KMS-11 (cell line): ENCODE results near the gene IFITM2.
"Not testable (repeated sequence)": the region's sequence is repeated elsewhere in the genome, so short reads cannot be mapped to it uniquely, and the experiment has no call there.

ENCODE experiments used
- H2AFZ ChIP-seq: fragments of 200-600 bp; sonication (generic); 2 replicates; pipeline ENCODE4 v1.6.1; 2016; ENCODE audit warnings: antibody characterized with exemption, mixed run types, low read depth
- H3K27ac ChIP-seq: fragments of 200-600 bp; sonication (generic); 2 replicates; pipeline ENCODE4 v1.6.1; 2016; ENCODE audit warnings: mild to moderate bottlenecking, mixed run types
- H3K27me3 ChIP-seq: fragments of 200-600 bp; sonication (generic); 2 replicates; pipeline ENCODE4 v1.6.1; 2017; ENCODE audit warnings: mild to moderate bottlenecking, low read depth, mixed run types, moderate library complexity; ENCODE audit not compliant: insufficient read depth
- H3K36me3 ChIP-seq: fragments of 200-600 bp; sonication (generic); 2 replicates; pipeline ENCODE4 v1.6.1; 2017; ENCODE audit warnings: mild to moderate bottlenecking, mixed run types; ENCODE audit not compliant: insufficient read depth
- H3K4me1 ChIP-seq: fragments of 200-600 bp; sonication (generic); 2 replicates; pipeline ENCODE4 v1.6.1; 2016; ENCODE audit warnings: mild to moderate bottlenecking, low read depth, mixed run types; ENCODE audit not compliant: poor library complexity, severe bottlenecking
- H3K4me2 ChIP-seq: fragments of 200-600 bp; sonication (generic); 2 replicates; pipeline ENCODE4 v1.7.0; 2016; ENCODE audit warnings: mild to moderate bottlenecking, mixed run types
- H3K4me3 ChIP-seq: fragments of 200-600 bp; sonication (generic); IDR thresholded peaks from 2 replicates; pipeline ENCODE4 v1.6.1; 2017; ENCODE audit warnings: low read depth, low read length, mixed read lengths; ENCODE audit not compliant: insufficient read depth
- H3K79me2 ChIP-seq: fragments of 200-600 bp; sonication (generic); 2 replicates; pipeline ENCODE4 v1.6.1; 2016; ENCODE audit warnings: low read depth, mixed run types; ENCODE audit not compliant: insufficient read depth
- H3K9ac ChIP-seq: fragments of 200-600 bp; sonication (generic); 2 replicates; pipeline ENCODE4 v1.6.1; 2016; ENCODE audit warnings: mild to moderate bottlenecking, mixed run types
- H4K20me1 ChIP-seq: fragments of 200-600 bp; sonication (generic); 2 replicates; pipeline ENCODE4 v1.6.1; 2016; ENCODE audit warnings: mild to moderate bottlenecking, mixed run types; ENCODE audit not compliant: insufficient read depth
- TF ChIP-seq, protein P1 (sequence below): fragments of 200-600 bp; sonication (generic); conservative IDR thresholded peaks from 2 replicates; pipeline ENCODE4 v1.6.1; 2017; ENCODE audit warnings: low read depth, mild to moderate bottlenecking, antibody characterized with exemption, low read length, moderate library complexity, mixed read lengths

The IFITM2 gene

DNA sequence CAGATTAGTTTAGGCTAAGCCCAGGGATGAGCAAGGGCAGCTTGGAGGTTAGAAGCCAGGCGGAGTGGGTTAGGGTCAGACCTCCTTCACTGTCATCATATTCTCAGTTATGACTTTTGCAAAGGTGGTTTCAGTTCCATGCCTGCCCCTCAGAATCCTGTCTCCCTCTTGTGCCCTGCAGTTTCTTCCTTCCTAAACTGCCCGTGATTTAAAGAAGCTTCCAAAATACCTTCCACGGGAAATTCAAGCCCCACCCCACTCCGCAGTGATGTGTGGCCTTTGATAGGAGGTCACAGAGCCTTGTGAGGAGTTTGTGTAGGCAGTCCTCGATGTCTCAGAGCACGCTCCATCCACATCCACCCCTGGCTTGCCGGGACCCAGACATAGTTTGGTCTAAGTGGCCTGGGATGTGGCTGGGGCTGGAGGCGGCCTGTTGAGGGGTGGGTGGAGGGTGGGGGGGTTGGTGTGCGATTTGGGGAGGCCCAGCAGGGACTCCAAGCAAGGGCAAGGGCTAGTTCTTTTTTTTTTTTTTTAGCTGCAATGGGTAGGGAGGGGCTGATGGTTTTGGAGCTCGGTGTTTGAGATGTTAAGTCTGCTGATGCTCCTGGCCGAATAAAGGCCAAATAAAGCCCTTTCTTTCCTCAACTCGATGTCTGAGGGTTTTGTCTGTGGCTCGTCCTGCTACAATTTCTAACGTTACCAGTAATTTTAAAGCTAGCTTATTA, 4.6 kb downstream of the IFITM2 start:
- H3K27me3 ChIP-seq = peaks cover 44% of the 10 kb centered on the region
- H3K9ac ChIP-seq = no peak overlapping the region
- no peak overlapping the region for H3K4me3 ChIP-seq
- no peaks in the 10 kb centered on the region for H4K20me1 ChIP-seq
- peaks cover 12% of the 10 kb centered on the region for H3K4me1 ChIP-seq
- H3K27ac ChIP-seq = no peak overlapping the region
- H3K79me2 ChIP-seq = no peaks in the 10 kb centered on the region
- no peaks in the 10 kb centered on the region for H3K36me3 ChIP-seq
- TF ChIP-seq, protein P1, sequence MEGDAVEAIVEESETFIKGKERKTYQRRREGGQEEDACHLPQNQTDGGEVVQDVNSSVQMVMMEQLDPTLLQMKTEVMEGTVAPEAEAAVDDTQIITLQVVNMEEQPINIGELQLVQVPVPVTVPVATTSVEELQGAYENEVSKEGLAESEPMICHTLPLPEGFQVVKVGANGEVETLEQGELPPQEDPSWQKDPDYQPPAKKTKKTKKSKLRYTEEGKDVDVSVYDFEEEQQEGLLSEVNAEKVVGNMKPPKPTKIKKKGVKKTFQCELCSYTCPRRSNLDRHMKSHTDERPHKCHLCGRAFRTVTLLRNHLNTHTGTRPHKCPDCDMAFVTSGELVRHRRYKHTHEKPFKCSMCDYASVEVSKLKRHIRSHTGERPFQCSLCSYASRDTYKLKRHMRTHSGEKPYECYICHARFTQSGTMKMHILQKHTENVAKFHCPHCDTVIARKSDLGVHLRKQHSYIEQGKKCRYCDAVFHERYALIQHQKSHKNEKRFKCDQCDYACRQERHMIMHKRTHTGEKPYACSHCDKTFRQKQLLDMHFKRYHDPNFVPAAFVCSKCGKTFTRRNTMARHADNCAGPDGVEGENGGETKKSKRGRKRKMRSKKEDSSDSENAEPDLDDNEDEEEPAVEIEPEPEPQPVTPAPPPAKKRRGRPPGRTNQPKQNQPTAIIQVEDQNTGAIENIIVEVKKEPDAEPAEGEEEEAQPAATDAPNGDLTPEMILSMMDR = no peak
- no peak overlapping the region for H3K4me2 ChIP-seq
- H2AFZ ChIP-seq = no peak overlapping the region

- H3K79me2 ChIP-seq = no peaks in the 10 kb centered on the region
- H3K27ac ChIP-seq = no peak overlapping the region
- H4K20me1 ChIP-seq = no peaks in the 10 kb centered on the region
- H3K27me3 ChIP-seq = peaks cover 49% of the 10 kb centered on the region
- no peak overlapping the region for H3K4me3 ChIP-seq
- no peaks in the 10 kb centered on the region for H3K36me3 ChIP-seq
- peak overlapping the region; percentile 68 for H3K4me2 ChIP-seq
- H2AFZ ChIP-seq = no peak overlapping the region
- no peak overlapping the region for H3K9ac ChIP-seq
- TF ChIP-seq, protein P1 = no peak
- H3K4me1 ChIP-seq = peaks cover 12% of the 10 kb centered on the region
Measured at GRCh38 chr11:313304-313786, 5.7 kb downstream of the IFITM2 start.

GRCh38 chr11:313787-314553, 6.4 kb downstream of the IFITM2 start, which contains the start of gene IFITM1:
Gene IFITM1 (plus strand): TSS chr11:314040. CDS start chr11:314171, 131 bp downstream.
- Histone ChIP-seq H3K36me3 (no peaks in the 10 kb centered on the region), H3K79me2 (no peaks in the 10 kb centered on the region), H3K27me3 (peaks cover 48% of the 10 kb centered on the region), H3K27ac (no peak within 1 kb of the TSS), H4K20me1 (no peaks in the 10 kb centered on the region), H3K4me3 (no peak within 1 kb of the TSS), H2AFZ (no peak within 1 kb of the TSS), H3K4me2 (peak within 1 kb of the TSS; percentile 68), H3K4me1 (peaks cover 12% of the 10 kb centered on the region), H3K9ac (no peak within 1 kb of the TSS)
- TF ChIP-seq, protein P1 = no peak

DNA sequence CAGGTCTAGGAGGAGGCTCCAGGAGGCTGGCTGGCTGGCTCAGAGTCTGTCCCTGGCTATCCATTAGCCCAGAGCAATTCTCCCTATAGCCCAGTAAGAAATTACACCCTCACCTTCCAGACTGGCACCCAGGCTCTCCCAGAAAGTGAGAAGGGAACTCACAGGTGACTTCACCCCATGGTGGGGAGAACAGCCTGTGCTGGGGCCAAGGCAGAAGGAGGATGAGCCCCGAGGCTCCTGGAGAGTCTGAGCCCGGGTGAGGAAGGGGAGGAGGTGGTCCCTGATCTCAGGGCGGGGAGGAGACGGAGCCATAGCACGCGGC, 6.9 kb downstream of the IFITM2 start:
- Histone ChIP-seq H3K4me1 (peaks cover 12% of the 10 kb centered on the region), H3K27me3 (peaks cover 44% of the 10 kb centered on the region)
- not testable (repeated sequence) for H4K20me1 ChIP-seq, H3K36me3 ChIP-seq, H3K9ac ChIP-seq, H3K4me2 ChIP-seq, H3K79me2 ChIP-seq, H3K4me3 ChIP-seq, H2AFZ ChIP-seq, H3K27ac ChIP-seq
